NCI-H2107 treated with DMSO at 0.1 percent for 48 hours (cell line): ENCODE data around the gene TBPL1.

Experiments
- DNase-seq: peaks from one replicate; lab custom pipeline; 2025; ENCODE audit not compliant: unreplicated experiment; lab: John Stamatoyannopoulos, UW

TBPL1 gene

GRCh38 chr6:134039116-134039515 is 86.1 kb downstream of the TBPL1 start:
- no peak for DNase-seq
